Mucosa of descending colon (tissue), 3 donors: Measurements from ENCODE around the gene RNF31. TPM values are rescaled to one million over a fixed set of nuclear protein-coding genes. Genes with fewer than 3 reads are reported as not detected.

ENCODE experiments used
- ATAC-seq: fragments of 200-7000 bp; cut with Tn5 transposase; one replicate; pipeline ENCODE4 v1.9.1; 2020; ENCODE audit warnings: mild to moderate bottlenecking, moderate library complexity
- DNase-seq, 3 donors: peaks; one replicate each; pipeline ENCODE4 v3.0.0-alpha.2; 2020
- H3K36me3 ChIP-seq: fragments of 200-600 bp; one replicate; pipeline ENCODE4 v1.8.0; 2021; ENCODE audit warnings: low read depth, mild to moderate bottlenecking
- H3K4me1 ChIP-seq: fragments of 200-600 bp; one replicate; pipeline ENCODE4 v1.8.0; 2021; ENCODE audit warnings: low read depth, mild to moderate bottlenecking
- H3K4me3 ChIP-seq: fragments of 200-600 bp; one replicate; pipeline ENCODE4 v1.8.0; 2021; ENCODE audit warnings: mild to moderate bottlenecking
- H3K9me3 ChIP-seq: fragments of 200-600 bp; one replicate; pipeline ENCODE4 v1.8.0; 2021; ENCODE audit warnings: mild to moderate bottlenecking
- CTCF ChIP-seq: fragments of 200-600 bp; IDR thresholded peaks from one replicate; pipeline ENCODE4 v1.8.0; 2022; ENCODE audit warnings: antibody characterized with exemption, mild to moderate bottlenecking
- intact Hi-C, 2 donors: fragments of 100-400 bp; cut with DNase I in 1 of 2; cut with micrococcal nuclease in 1 of 2; formaldehyde crosslinking; loops; one replicate each; pipeline versions ENCODE4 v1.11.0 to v1.11.1; 2022; cut with DNase I, micrococcal nuclease
- total RNA-seq, 3 donors: library from RNA; stranded (reverse); fragmentation: NEBNext Ultra II Directional in 2 of 3; extraction: Animal tissue kit (Norgen Biotek cat#: 25700) in 2 of 3; gene quantifications; one replicate each; pipeline versions ENCODE4 v1.2.1 to v1.2.4, GENCODE V29; 2021 to 2023
- donor health status: DM: no; HTN: no; CAD: no; lungs with moderate emphysema.
- donor health status: DM: no; HTN: no; CAD: no.
- donor health status: DM: no; HTN: yes; CAD: no.

The RNF31 gene
- total RNA-seq, 3 donors from 2014 or later, result 52.8 to 66.2 (median 59.0) TPM

- H3K4me3 ChIP-seq, result no peak overlapping the region
These were observed 29.3 kb downstream of the RNF31 start for GRCh38 chr14:24176599-24176998.

GRCh38 chr14:24177041-24177825 lies 29.9 kb downstream of the RNF31 start:
- Histone ChIP-seq H3K9me3 (no peaks in the 10 kb centered on the region), H3K36me3 (no peaks in the 10 kb centered on the region), H3K4me1 (no peaks in the 10 kb centered on the region), H3K4me3 (no peak overlapping the region)
- TF ChIP-seq CTCF, result no peak
- DNase-seq (no peak), ATAC-seq (no peak)
- intact Hi-C loops, result no loop called here

More at GRCh38 chr14:24176599-24176998, 29.3 kb downstream of the RNF31 start:
- Histone ChIP-seq H3K4me1 (no peaks in the 10 kb centered on the region), H3K36me3 (no peaks in the 10 kb centered on the region), H3K9me3 (no peaks in the 10 kb centered on the region)
- DNase-seq, result no peak
- no peak for ATAC-seq
- no peak for TF ChIP-seq CTCF
- intact Hi-C loops, result no loop called here

GRCh38 chr14:24177891-24178290 lies 30.6 kb downstream of the RNF31 start:
- DNase-seq (no peak), ATAC-seq (no peak)
- Histone ChIP-seq H3K36me3 (no peaks in the 10 kb centered on the region), H3K9me3 (no peaks in the 10 kb centered on the region), H3K4me1 (no peaks in the 10 kb centered on the region), H3K4me3 (no peak overlapping the region)
- intact Hi-C loops, result no loop called here
- TF ChIP-seq CTCF, result no peak

GRCh38 chr14:24178399-24179178 lies 31.3 kb downstream of the RNF31 start:
- ATAC-seq (no peak), DNase-seq (no peak)
- Histone ChIP-seq H3K9me3 (no peaks in the 10 kb centered on the region), H3K36me3 (no peaks in the 10 kb centered on the region), H3K4me1 (no peaks in the 10 kb centered on the region), H3K4me3 (no peak overlapping the region)
- intact Hi-C loops, result no loop called here
- TF ChIP-seq CTCF, result no peak

- Histone ChIP-seq H3K36me3 (no peaks in the 10 kb centered on the region), H3K4me1 (no peaks in the 10 kb centered on the region), H3K9me3 (no peaks in the 10 kb centered on the region), H3K4me3 (no peak overlapping the region)
- intact Hi-C loops, result no loop called here
- DNase-seq (no peak), ATAC-seq (no peak)
- no peak for TF ChIP-seq CTCF
These were observed 32.1 kb downstream of the RNF31 start for GRCh38 chr14:24179294-24179960.
